Right lobe of liver (tissue), 4 donors: ENCODE results near the gene KCNK4.

Experiments
- POLR2A ChIP-seq: fragments of 450-650 bp; IDR thresholded peaks from one replicate; pipeline ENCODE4 v1.6.1; 2017; ENCODE audit warnings: antibody characterized with exemption, mild to moderate bottlenecking
- TF ChIP-seq, protein P1 (sequence below), 4 donors: fragments of 200-600 bp in 3 of 4; fragments of 450-650 bp in 1 of 4; IDR thresholded peaks; one replicate each; pipeline versions ENCODE4 v1.5.1 to v1.8.0; 2016 to 2022; ENCODE audit warnings: antibody characterized with exemption in 4 of 4, mild to moderate bottlenecking in 2 of 4
- donor health status: DM: no; HTN: no; CAD: no.
- donor health status: DM: no; HTN: no; CAD: no.
- donor health status: DM: no; HTN: yes; CAD: no.

DNA sequence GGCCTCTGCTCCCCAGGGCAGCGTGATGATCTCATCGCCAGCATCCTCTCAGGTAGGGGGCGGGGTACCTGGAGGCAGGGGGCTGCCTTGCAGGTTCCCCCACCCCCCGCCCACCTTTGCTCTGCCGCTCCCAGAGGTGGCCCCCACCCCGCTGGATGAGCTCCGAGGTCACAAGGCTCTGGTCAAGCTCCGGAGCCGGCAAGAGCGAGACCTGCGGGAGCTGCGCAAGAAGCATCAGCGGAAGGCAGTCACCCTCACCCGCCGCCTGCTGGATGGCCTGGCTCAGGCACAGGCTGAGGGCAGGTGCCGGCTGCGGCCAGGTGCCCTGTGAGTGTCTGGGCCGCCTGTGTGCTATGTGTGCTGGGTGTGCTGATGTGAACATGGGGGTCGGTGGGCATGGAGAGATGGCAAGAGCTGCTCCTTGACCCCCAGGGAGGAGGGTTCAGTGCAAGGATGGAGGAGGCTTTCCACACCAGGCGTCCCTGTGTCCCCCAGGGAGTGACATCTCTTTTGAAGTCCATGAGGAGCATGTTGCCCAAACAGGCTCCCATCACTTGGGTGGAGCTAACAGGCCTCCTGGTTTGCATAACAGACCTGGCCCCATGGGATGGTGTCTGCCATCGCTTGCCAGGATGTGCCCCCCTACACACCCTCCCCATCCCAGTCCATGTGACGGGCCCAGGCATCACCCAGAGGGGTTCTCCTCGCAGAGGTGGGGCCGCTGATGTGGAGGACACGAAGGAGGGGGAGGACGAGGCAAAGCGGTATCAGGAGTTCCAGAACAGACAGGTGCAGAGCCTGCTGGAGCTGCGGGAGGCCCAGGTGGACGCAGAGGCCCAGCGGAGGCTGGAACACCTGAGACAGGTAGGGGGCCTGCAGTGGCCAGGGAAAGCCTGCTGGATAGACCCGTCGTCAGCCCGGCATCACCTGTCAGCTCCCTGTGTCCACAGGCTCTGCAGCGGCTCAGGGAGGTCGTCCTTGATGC is 25.6 kb upstream of the KCNK4 start:
- TF ChIP-seq POLR2A, result no peak
- TF ChIP-seq, protein P1, sequence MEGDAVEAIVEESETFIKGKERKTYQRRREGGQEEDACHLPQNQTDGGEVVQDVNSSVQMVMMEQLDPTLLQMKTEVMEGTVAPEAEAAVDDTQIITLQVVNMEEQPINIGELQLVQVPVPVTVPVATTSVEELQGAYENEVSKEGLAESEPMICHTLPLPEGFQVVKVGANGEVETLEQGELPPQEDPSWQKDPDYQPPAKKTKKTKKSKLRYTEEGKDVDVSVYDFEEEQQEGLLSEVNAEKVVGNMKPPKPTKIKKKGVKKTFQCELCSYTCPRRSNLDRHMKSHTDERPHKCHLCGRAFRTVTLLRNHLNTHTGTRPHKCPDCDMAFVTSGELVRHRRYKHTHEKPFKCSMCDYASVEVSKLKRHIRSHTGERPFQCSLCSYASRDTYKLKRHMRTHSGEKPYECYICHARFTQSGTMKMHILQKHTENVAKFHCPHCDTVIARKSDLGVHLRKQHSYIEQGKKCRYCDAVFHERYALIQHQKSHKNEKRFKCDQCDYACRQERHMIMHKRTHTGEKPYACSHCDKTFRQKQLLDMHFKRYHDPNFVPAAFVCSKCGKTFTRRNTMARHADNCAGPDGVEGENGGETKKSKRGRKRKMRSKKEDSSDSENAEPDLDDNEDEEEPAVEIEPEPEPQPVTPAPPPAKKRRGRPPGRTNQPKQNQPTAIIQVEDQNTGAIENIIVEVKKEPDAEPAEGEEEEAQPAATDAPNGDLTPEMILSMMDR (IDR thresholded peaks at IDR 0.05), result no peak
